LNCaP clone FGC (cell line): ENCODE measurements around the gene HMCN2.

Source experiments
- DNase-seq: peaks from one replicate; pipeline ENCODE4 v3.0.0-alpha.2; 2011; ENCODE audit warnings: low read depth
- H3K4me3 ChIP-seq: 2 replicates; pipeline ENCODE4 v1.5.1; 2011; ENCODE audit warnings: mild to moderate bottlenecking, low read depth, low read length, control low read depth
- CTCF ChIP-seq: IDR thresholded peaks from 2 replicates; pipeline ENCODE4 v1.5.1; 2012; ENCODE audit warnings: mild to moderate bottlenecking; ENCODE audit not compliant: control insufficient read depth, insufficient read depth; ENCODE audit errors: extremely low read depth

HMCN2 gene

GRCh38 chr9:130298662-130299279, 33.2 kb downstream of the HMCN2 start:
- no peak overlapping the region for H3K4me3 ChIP-seq
- no peak for DNase-seq
- TF ChIP-seq CTCF = no peak

- no peak overlapping the region for H3K4me3 ChIP-seq
- no peak for DNase-seq
- TF ChIP-seq CTCF = no peak
Measured at GRCh38 chr9:130299785-130300615, 34.4 kb downstream of the HMCN2 start.

GRCh38 chr9:130300739-130301138, 35.2 kb downstream of the HMCN2 start:
- TF ChIP-seq CTCF = no peak
- no peak overlapping the region for H3K4me3 ChIP-seq
- no peak for DNase-seq

- H3K4me3 ChIP-seq = no peak overlapping the region
- no peak for TF ChIP-seq CTCF
Measured at GRCh38 chr9:130301483-130302286, 36.1 kb downstream of the HMCN2 start.

GRCh38 chr9:130302785-130303612, 37.4 kb downstream of the HMCN2 start:
- DNase-seq = no peak
- TF ChIP-seq CTCF = no peak
- no peak overlapping the region for H3K4me3 ChIP-seq

More at GRCh38 chr9:130301483-130302286, 36.1 kb downstream of the HMCN2 start:
- no peak for DNase-seq

- no peak for TF ChIP-seq CTCF
- DNase-seq = no peak
- no peak overlapping the region for H3K4me3 ChIP-seq
Measured at GRCh38 chr9:130303613-130304055, 38.1 kb downstream of the HMCN2 start.
